ENCODE results near the gene SKI. TPM values are rescaled to one million over a fixed set of nuclear protein-coding genes. Genes with fewer than 3 reads are reported as not detected.
A peak's percentile ranks its signal among the peaks of the same experiment; 100 is the strongest.

The SKI gene
- total RNA-seq, 2 experiments from 2014 or later: 286 to 324 TPM

DNA sequence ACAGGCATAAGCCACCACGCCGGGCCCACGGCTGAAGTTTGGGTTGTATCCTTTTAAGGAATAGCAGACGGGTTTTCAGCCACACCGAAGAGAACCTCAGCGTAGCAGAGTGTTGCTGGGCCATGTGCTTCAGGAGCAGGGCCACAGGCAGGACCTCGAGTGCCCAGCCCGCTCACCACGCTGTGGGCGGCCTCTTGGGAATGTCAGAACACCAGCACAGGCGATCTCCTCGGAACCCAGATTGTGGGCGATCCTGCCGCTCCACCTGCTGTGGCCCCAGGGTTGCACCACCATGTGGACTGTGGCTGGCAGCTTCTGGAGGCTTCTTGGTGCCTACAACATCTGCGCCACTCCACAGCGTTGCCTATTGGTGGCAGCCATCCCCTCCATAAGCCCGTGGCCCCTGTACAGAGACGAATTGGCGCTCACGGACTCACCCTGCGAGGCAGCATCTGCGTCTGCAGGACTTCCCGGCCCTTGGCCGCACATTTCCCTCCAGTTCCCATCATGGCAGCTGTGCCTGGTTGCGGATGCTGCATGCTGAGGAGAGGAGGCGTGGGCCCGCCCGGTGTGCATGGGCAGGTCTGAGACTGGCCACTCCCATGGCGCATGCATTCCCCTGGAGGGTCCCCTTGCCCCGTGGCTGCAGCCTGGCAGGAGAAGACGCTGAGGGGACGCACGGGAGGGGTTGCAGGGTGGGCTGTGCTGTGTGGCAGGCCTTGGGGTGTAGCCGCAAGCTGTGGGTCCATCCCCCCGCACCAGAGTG is 69.3 kb downstream of the SKI start:
- H3K36me3 ChIP-seq (ENCODE audit: insufficient read depth, low read length): peaks cover 36% of the 10 kb centered on the region
- Mint-ChIP-seq H3K27me3 (no peaks in the 10 kb centered on the region), H3K36me3 (ENCODE audit: low read depth) (peaks cover 71% of the 10 kb centered on the region), H3K4me3 (peak overlapping the region; percentile 79), H3K4me1 (ENCODE audit: low read depth) (peaks cover 82% of the 10 kb centered on the region), H3K27ac (peak overlapping the region; percentile 99), H3K9me3 (no peaks in the 10 kb centered on the region)
- TF ChIP-seq, protein P1, sequence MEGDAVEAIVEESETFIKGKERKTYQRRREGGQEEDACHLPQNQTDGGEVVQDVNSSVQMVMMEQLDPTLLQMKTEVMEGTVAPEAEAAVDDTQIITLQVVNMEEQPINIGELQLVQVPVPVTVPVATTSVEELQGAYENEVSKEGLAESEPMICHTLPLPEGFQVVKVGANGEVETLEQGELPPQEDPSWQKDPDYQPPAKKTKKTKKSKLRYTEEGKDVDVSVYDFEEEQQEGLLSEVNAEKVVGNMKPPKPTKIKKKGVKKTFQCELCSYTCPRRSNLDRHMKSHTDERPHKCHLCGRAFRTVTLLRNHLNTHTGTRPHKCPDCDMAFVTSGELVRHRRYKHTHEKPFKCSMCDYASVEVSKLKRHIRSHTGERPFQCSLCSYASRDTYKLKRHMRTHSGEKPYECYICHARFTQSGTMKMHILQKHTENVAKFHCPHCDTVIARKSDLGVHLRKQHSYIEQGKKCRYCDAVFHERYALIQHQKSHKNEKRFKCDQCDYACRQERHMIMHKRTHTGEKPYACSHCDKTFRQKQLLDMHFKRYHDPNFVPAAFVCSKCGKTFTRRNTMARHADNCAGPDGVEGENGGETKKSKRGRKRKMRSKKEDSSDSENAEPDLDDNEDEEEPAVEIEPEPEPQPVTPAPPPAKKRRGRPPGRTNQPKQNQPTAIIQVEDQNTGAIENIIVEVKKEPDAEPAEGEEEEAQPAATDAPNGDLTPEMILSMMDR (IDR thresholded peaks at IDR 0.05): no peak
- no peaks in the 10 kb centered on the region for H3K27me3 ChIP-seq (ENCODE audit: control insufficient read depth in 1 of 2, insufficient read depth in 2 of 2, low read length in 2 of 2)
- no peak for DNase-seq
- H3K4me1 ChIP-seq (ENCODE audit: insufficient read depth, low read length): peaks cover 100% of the 10 kb centered on the region
- no peak for ATAC-seq (ENCODE audit: poor library complexity)
- ChIA-PET CTCF (no interaction called here), POLR2A (interaction anchor here (4.8 kb wide), 1 partner anchor 66 kb away, joined by 116 read pairs; the partner anchor contains the start of gene SKI)
- no peaks in the 10 kb centered on the region for H3K9me3 ChIP-seq (ENCODE audit: control insufficient read depth in 1 of 2, insufficient read depth in 1 of 2, low read length in 2 of 2)
- H3K4me3 ChIP-seq (ENCODE audit: low read length): no peak overlapping the region
- H3K27ac ChIP-seq (ENCODE audit: low read depth in 1 of 2, low read length in 2 of 2): no peak overlapping the region
- intact Hi-C loops (cut with DNase I, micrococcal nuclease): no loop called here

GRCh38 chr1:2298685-2299084 is 70.6 kb downstream of the SKI start:
- H3K4me1 Mint-ChIP-seq (ENCODE audit: low read depth): peaks cover 70% of the 10 kb centered on the region
- H3K27me3 Mint-ChIP-seq: no peaks in the 10 kb centered on the region

DNA sequence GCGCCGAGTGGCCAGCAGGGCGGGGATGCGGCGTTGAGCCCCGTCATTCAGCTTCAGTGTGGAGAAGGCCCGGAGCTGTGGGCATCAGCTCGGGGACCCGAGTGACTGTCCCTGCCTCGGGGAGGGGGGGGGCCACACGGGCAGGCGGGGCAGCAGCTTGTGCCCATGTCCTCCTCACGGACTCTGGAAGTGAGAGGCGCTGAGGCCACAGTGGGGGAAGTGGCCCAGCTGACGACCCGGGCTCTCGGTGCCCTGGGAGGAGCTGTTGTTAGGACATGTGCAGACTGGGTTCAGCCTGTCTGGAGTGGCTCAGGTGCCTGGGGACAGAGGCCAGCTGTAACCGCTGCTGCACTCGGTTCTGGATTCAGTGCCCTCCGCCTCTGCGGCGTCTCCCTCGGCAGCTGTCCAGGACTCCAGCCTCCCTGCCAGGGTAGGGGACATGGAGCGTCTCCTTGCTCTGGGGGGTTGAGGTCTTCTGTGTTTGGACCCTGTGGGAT is 71.1 kb downstream of the SKI start:
- ChIA-PET POLR2A (interaction anchor here (1.6 to 4.8 kb wide), 4 partner anchors 9 to 68 kb away, joined by 4 to 116 read pairs (median 48); partner anchors contain the start of gene SKI), CTCF (interaction anchor here (1.5 to 2.9 kb wide), 2 partner anchors 8 to 16 kb away, joined by 5 to 14 read pairs; no protein-coding TSS in a partner anchor)
- TF ChIP-seq, protein P1 (IDR thresholded peaks at IDR 0.05): no peak
- intact Hi-C loops (cut with DNase I, micrococcal nuclease): no loop called here
- no peaks in the 10 kb centered on the region for H3K9me3 Mint-ChIP-seq
- Histone ChIP-seq H3K36me3 (ENCODE audit: insufficient read depth, low read length) (peaks cover 50% of the 10 kb centered on the region), H3K27ac (ENCODE audit: low read depth in 1 of 2, low read length in 2 of 2) (peak overlapping the region; percentile 97 to 98), H3K9me3 (ENCODE audit: control insufficient read depth in 1 of 2, insufficient read depth in 1 of 2, low read length in 2 of 2) (no peaks in the 10 kb centered on the region), H3K4me1 (ENCODE audit: insufficient read depth, low read length) (peaks cover 91% of the 10 kb centered on the region), H3K4me3 (ENCODE audit: low read length) (no peak overlapping the region), H3K27me3 (ENCODE audit: control insufficient read depth in 1 of 2, insufficient read depth in 2 of 2, low read length in 2 of 2) (no peaks in the 10 kb centered on the region)
- H3K27me3 Mint-ChIP-seq: no peaks in the 10 kb centered on the region
- peaks cover 74% of the 10 kb centered on the region for H3K36me3 Mint-ChIP-seq (ENCODE audit: low read depth)
- H3K4me1 Mint-ChIP-seq (ENCODE audit: low read depth): peaks cover 65% of the 10 kb centered on the region
- no peak for DNase-seq
- no peak for ATAC-seq (ENCODE audit: poor library complexity)
- peak overlapping the region; percentile 71 for H3K4me3 Mint-ChIP-seq
- H3K27ac Mint-ChIP-seq: peak overlapping the region; percentile 99

More at GRCh38 chr1:2298685-2299084, 70.6 kb downstream of the SKI start:
- H3K36me3 Mint-ChIP-seq (ENCODE audit: low read depth): peaks cover 74% of the 10 kb centered on the region
- ChIA-PET POLR2A (interaction anchor here (1.6 to 4.8 kb wide), 4 partner anchors 9 to 68 kb away, joined by 4 to 116 read pairs (median 48); partner anchors contain the start of gene SKI), CTCF (interaction anchor here (1.5 to 2.9 kb wide), 2 partner anchors 8 to 17 kb away, joined by 5 to 14 read pairs; no protein-coding TSS in a partner anchor)
- no peak for DNase-seq
- Histone ChIP-seq H3K27ac (ENCODE audit: low read depth in 1 of 2, low read length in 2 of 2) (peak overlapping the region; percentile 97 to 98), H3K36me3 (ENCODE audit: insufficient read depth, low read length) (peaks cover 45% of the 10 kb centered on the region), H3K4me3 (ENCODE audit: low read length) (no peak overlapping the region), H3K9me3 (ENCODE audit: control insufficient read depth in 1 of 2, insufficient read depth in 1 of 2, low read length in 2 of 2) (no peaks in the 10 kb centered on the region), H3K4me1 (ENCODE audit: insufficient read depth, low read length) (peaks cover 96% of the 10 kb centered on the region), H3K27me3 (ENCODE audit: control insufficient read depth in 1 of 2, insufficient read depth in 2 of 2, low read length in 2 of 2) (no peaks in the 10 kb centered on the region)
- no peak for ATAC-seq (ENCODE audit: poor library complexity)
- intact Hi-C loops (cut with DNase I, micrococcal nuclease): no loop called here
- H3K9me3 Mint-ChIP-seq: no peaks in the 10 kb centered on the region
- TF ChIP-seq, protein P1 (IDR thresholded peaks at IDR 0.05): no peak
- peak overlapping the region; percentile 71 for H3K4me3 Mint-ChIP-seq
- H3K27ac Mint-ChIP-seq: peak overlapping the region; percentile 99

Data from CD4-positive, alpha-beta T cell (primary cell).